CD8-positive, alpha-beta memory T cell (primary cell): Measurements from ENCODE around the gene MAGOH. TPM values are rescaled to one million over a fixed set of nuclear protein-coding genes. Genes with fewer than 3 reads are reported as not detected.

Source experiments
- CTCF ChIA-PET: fragments of 350-600 bp; sonication (Branson Sonifier 250); formaldehyde crosslinking; loops from one replicate; lab custom pipeline; 2021; ENCODE audit warnings: antibody characterized with exemption; lab: Charles Lee
- POLR2A ChIA-PET: fragments of 350-600 bp; sonication (Branson Sonifier 250); formaldehyde crosslinking; loops from one replicate; lab custom pipeline; 2021; ENCODE audit warnings: antibody characterized with exemption; lab: Charles Lee
- DNase-seq, 5 donors: peaks; one replicate each; pipeline versions ENCODE4 v3.0.0 to v3.0.0-alpha.2; 2020 to 2022; ENCODE audit warnings: mixed read lengths in 1 of 5
- H3K27ac ChIP-seq: one replicate; pipeline ENCODE4 v1.7.0; 2013; ENCODE audit warnings: low read depth, mild to moderate bottlenecking, low read length, moderate library complexity
- H3K27me3 ChIP-seq: 2 replicates; pipeline ENCODE4 v1.7.0; 2013; ENCODE audit warnings: low read length, mild to moderate bottlenecking; ENCODE audit not compliant: insufficient read depth, poor library complexity, severe bottlenecking
- H3K36me3 ChIP-seq: 2 replicates; pipeline ENCODE4 v1.7.0; 2013; ENCODE audit warnings: mild to moderate bottlenecking, low read length, moderate library complexity; ENCODE audit not compliant: insufficient read depth
- H3K4me1 ChIP-seq: 2 replicates; pipeline ENCODE4 v1.7.0; 2013; ENCODE audit warnings: mild to moderate bottlenecking, low read length, moderate library complexity; ENCODE audit not compliant: insufficient read depth
- H3K4me3 ChIP-seq: 2 replicates; pipeline ENCODE4 v1.7.0; 2013; ENCODE audit warnings: mild to moderate bottlenecking, low read length
- H3K9me3 ChIP-seq: 2 replicates; pipeline ENCODE4 v1.7.0; 2013; ENCODE audit warnings: mild to moderate bottlenecking, low read length
- H3K27ac Mint-ChIP-seq, 8 donors: one replicate each; pipeline ENCODE4 v1.8.0; 2020 to 2021; ENCODE audit warnings: mixed read lengths in 8 of 8, mild to moderate bottlenecking in 6 of 8, inconsistent platforms in 3 of 8, moderate library complexity in 3 of 8
- H3K27me3 Mint-ChIP-seq, 2 donors: one replicate each; pipeline ENCODE4 v1.8.0; 2020 to 2021; ENCODE audit warnings: mixed read lengths in 2 of 2, mild to moderate bottlenecking in 1 of 2, moderate library complexity in 1 of 2
- H3K36me3 Mint-ChIP-seq, 3 donors: one replicate each; pipeline ENCODE4 v1.8.0; 2020 to 2021; ENCODE audit warnings: mixed read lengths in 3 of 3, inconsistent platforms in 1 of 3, mild to moderate bottlenecking in 1 of 3
- H3K4me1 Mint-ChIP-seq, 3 donors: one replicate each; pipeline ENCODE4 v1.8.0; 2020 to 2021; ENCODE audit warnings: mixed read lengths in 3 of 3, inconsistent platforms in 1 of 3, mild to moderate bottlenecking in 1 of 3
- H3K4me3 Mint-ChIP-seq, 7 donors: one replicate each; pipeline ENCODE4 v1.8.0; 2020 to 2021; ENCODE audit warnings: mixed read lengths in 7 of 7, mild to moderate bottlenecking in 6 of 7, moderate library complexity in 4 of 7, inconsistent platforms in 2 of 7
- H3K9me3 Mint-ChIP-seq, 5 donors: one replicate each; pipeline ENCODE4 v1.8.0; 2020 to 2022; ENCODE audit warnings: mixed read lengths in 5 of 5, mild to moderate bottlenecking in 3 of 5, moderate library complexity in 2 of 5, inconsistent platforms in 1 of 5
- polyA plus RNA-seq: library from polyadenylated mRNA; unstranded; fragments of 300-500 nt; fragmentation: Illumina TruSeq; gene quantifications from one replicate; pipeline ENCODE4 v1.2.3, GENCODE V29; 2021
- total RNA-seq, 2 experiments: library from RNA; stranded (reverse); gene quantifications; one replicate each; pipeline ENCODE4 v1.2.3, GENCODE V29; 2021

MAGOH gene
- total and polyA plus RNA-seq, 3 experiments from 2014 or later: 121 to 129 (median 127) TPM

GRCh38 chr1:53180951-53181350 is 57.4 kb downstream of the MAGOH start:
- DNase-seq: no peak
- Histone ChIP-seq H3K27me3 (peaks cover 6% of the 10 kb centered on the region), H3K4me1 (no peaks in the 10 kb centered on the region), H3K27ac (no peak overlapping the region), H3K9me3 (no peaks in the 10 kb centered on the region), H3K4me3 (no peak overlapping the region), H3K36me3 (no peaks in the 10 kb centered on the region)
- Mint-ChIP-seq H3K36me3 (no peaks in the 10 kb centered on the region), H3K27ac (no peak overlapping the region), H3K9me3 (no peaks in the 10 kb centered on the region), H3K27me3 (peaks cover 0 to 16% of the 10 kb centered on the region in 2 donors), H3K4me3 (no peak overlapping the region), H3K4me1 (peaks cover 0 to 2% (median 0%) of the 10 kb centered on the region in 3 donors)
- CTCF ChIA-PET: interaction anchor here (0.8 to 1.7 kb wide), 6 partner anchors 9 to 455 kb away, joined by 3 to 6 read pairs (median 4); partner anchors contain the start of gene ZYG11B
- POLR2A ChIA-PET: no interaction called here

- Mint-ChIP-seq H3K4me3 (no peak overlapping the region), H3K27me3 (peaks cover under 1 to 24% of the 10 kb centered on the region in 2 donors), H3K36me3 (no peaks in the 10 kb centered on the region), H3K27ac (no peak overlapping the region), H3K9me3 (no peaks in the 10 kb centered on the region), H3K4me1 (peaks cover 0 to 2% (median 0%) of the 10 kb centered on the region in 3 donors)
- H3K4me3 ChIP-seq: no peak overlapping the region
- no peaks in the 10 kb centered on the region for H3K36me3 ChIP-seq
- H3K9me3 ChIP-seq: no peaks in the 10 kb centered on the region
- H3K4me1 ChIP-seq: no peaks in the 10 kb centered on the region
- CTCF ChIA-PET: interaction anchor here (1.1 to 1.7 kb wide), 5 partner anchors 10 to 454 kb away, joined by 3 to 6 read pairs (median 4); partner anchors contain the start of gene ZYG11B
- no peak for DNase-seq
- POLR2A ChIA-PET: no interaction called here
- H3K27ac ChIP-seq: no peak overlapping the region
- peaks cover 9% of the 10 kb centered on the region for H3K27me3 ChIP-seq
Measured at GRCh38 chr1:53180226-53180625, 58.1 kb downstream of the MAGOH start.

Other genes starting within 250 kb of the MAGOH start
- not detected for gene PODN, start 176.3 kb downstream of the MAGOH start, total RNA-seq
- gene PODN, start 176.3 kb downstream of the MAGOH start, polyA plus RNA-seq: 0.53 TPM
- not detected for gene SLC1A7, start 95.9 kb downstream of the MAGOH start, total RNA-seq
- 0.08 TPM for gene SLC1A7, start 95.9 kb downstream of the MAGOH start, polyA plus RNA-seq
- gene CPT2, start 41.7 kb downstream of the MAGOH start, total RNA-seq: 10 to 100 TPM; 20.5 to 21.4 TPM
- 19.4 TPM for gene CPT2, start 41.7 kb downstream of the MAGOH start, polyA plus RNA-seq
- gene CZIB, start 17.9 kb downstream of the MAGOH start, total RNA-seq: 10 to 100 TPM; 58.0 to 58.4 TPM
- gene CZIB, start 17.9 kb downstream of the MAGOH start, polyA plus RNA-seq: 60.4 TPM
- 10 to 100 TPM; 48.7 to 49.7 TPM for gene LRP8, start 89.6 kb upstream of the MAGOH start, total RNA-seq
- 2.7 TPM for gene LRP8, start 89.6 kb upstream of the MAGOH start, polyA plus RNA-seq
- not detected for gene DMRTB1, start 220.9 kb upstream of the MAGOH start, total RNA-seq
- not detected for gene DMRTB1, start 220.9 kb upstream of the MAGOH start, polyA plus RNA-seq